Liver (tissue), 9 donors: ENCODE measurements around the gene ARL4A. TPM values are rescaled to one million over a fixed set of nuclear protein-coding genes. Genes with fewer than 3 reads are reported as not detected.

Source experiments
- DNase-seq: peaks from one replicate; pipeline ENCODE4 v3.0.0-alpha.2; 2017; ENCODE audit warnings: low spot score
- H3K27ac ChIP-seq, 2 donors: one replicate each; pipeline ENCODE4 v1.7.0; 2013; ENCODE audit warnings: inconsistent platforms in 2 of 2, low read length in 2 of 2, control low read depth in 1 of 2, low read depth in 1 of 2, mild to moderate bottlenecking in 1 of 2
- H3K27me3 ChIP-seq, 4 donors: one replicate each; pipeline versions ENCODE4 v1.6.1 to v1.7.0; 2013; ENCODE audit warnings: low read length in 3 of 4, inconsistent platforms in 1 of 4, mild to moderate bottlenecking in 1 of 4, moderate library complexity in 1 of 4; ENCODE audit not compliant: control insufficient read depth in 4 of 4, insufficient read depth in 4 of 4
- H3K36me3 ChIP-seq, 4 donors: one replicate each; pipeline versions ENCODE4 v1.6.1 to v1.7.0; 2013; ENCODE audit warnings: low read length in 3 of 4, mild to moderate bottlenecking in 3 of 4, low read depth in 1 of 4, moderate library complexity in 1 of 4; ENCODE audit not compliant: control insufficient read depth in 4 of 4, insufficient read depth in 3 of 4
- H3K4me1 ChIP-seq, 4 donors: one replicate each; pipeline versions ENCODE4 v1.6.1 to v1.7.0; 2013; ENCODE audit warnings: low read length in 3 of 4, mild to moderate bottlenecking in 3 of 4, moderate library complexity in 1 of 4; ENCODE audit not compliant: control insufficient read depth in 4 of 4, insufficient read depth in 4 of 4
- H3K4me3 ChIP-seq, 3 donors: one replicate each; pipeline versions ENCODE4 v1.6.1 to v1.7.0; 2013; ENCODE audit warnings: low read length in 3 of 3, control low read depth in 1 of 3, low read depth in 1 of 3, mild to moderate bottlenecking in 1 of 3
- H3K9ac ChIP-seq, 2 donors: one replicate each; pipeline ENCODE4 v1.7.0; 2013; ENCODE audit warnings: low read length in 2 of 2, mild to moderate bottlenecking in 2 of 2, moderate library complexity in 2 of 2, control low read depth in 1 of 2, low read depth in 1 of 2
- H3K9me3 ChIP-seq, 4 donors: one replicate each; pipeline versions ENCODE4 v1.6.1 to v1.7.0; 2013; ENCODE audit warnings: low read length in 3 of 4; ENCODE audit not compliant: control insufficient read depth in 4 of 4
- EGR1 ChIP-seq, 2 donors: IDR thresholded peaks; 2 replicates each; pipeline ENCODE4 v1.6.1; 2016 to 2018; ENCODE audit warnings: antibody characterized with exemption in 2 of 2, low read depth in 2 of 2
- FOXA1 ChIP-seq: IDR thresholded peaks from 2 replicates; pipeline ENCODE4 v1.6.1; 2016; ENCODE audit warnings: antibody characterized with exemption
- FOXA2 ChIP-seq: IDR thresholded peaks from 2 replicates; pipeline ENCODE4 v1.6.1; 2016; ENCODE audit warnings: antibody characterized with exemption
- GABPA ChIP-seq, 2 donors: IDR thresholded peaks in 1 of 2; conservative IDR thresholded peaks in 1 of 2; 2 replicates each; pipeline ENCODE4 v1.6.1; 2016; ENCODE audit warnings: antibody characterized with exemption in 2 of 2, mild to moderate bottlenecking in 1 of 2, moderate library complexity in 1 of 2
- HNF4A ChIP-seq, 2 donors: conservative IDR thresholded peaks; 2 replicates each; pipeline ENCODE4 v1.6.1; 2016; ENCODE audit warnings: antibody characterized with exemption in 2 of 2, mild to moderate bottlenecking in 2 of 2
- HNF4G ChIP-seq: IDR thresholded peaks from 2 replicates; pipeline ENCODE4 v1.6.1; 2016; ENCODE audit warnings: antibody characterized with exemption
- JUND ChIP-seq, 2 donors: IDR thresholded peaks; 2 replicates each; pipeline ENCODE4 v1.6.1; 2016; ENCODE audit warnings: antibody characterized with exemption in 2 of 2
- NR2F2 ChIP-seq: IDR thresholded peaks from 2 replicates; pipeline ENCODE4 v1.6.1; 2016; ENCODE audit warnings: antibody characterized with exemption
- RAD21 ChIP-seq, 2 donors: IDR thresholded peaks; 2 replicates each; pipeline ENCODE4 v1.6.1; 2016; ENCODE audit warnings: antibody characterized with exemption in 2 of 2, mild to moderate bottlenecking in 2 of 2
- RXRA ChIP-seq, 2 donors: IDR thresholded peaks; 2 replicates each; pipeline ENCODE4 v1.6.1; 2017 to 2018; ENCODE audit warnings: antibody characterized with exemption in 2 of 2, mild to moderate bottlenecking in 1 of 2
- SP1 ChIP-seq: IDR thresholded peaks from 2 replicates; pipeline ENCODE4 v1.6.1; 2018; ENCODE audit warnings: antibody characterized with exemption, mild to moderate bottlenecking
- TAF1 ChIP-seq: conservative IDR thresholded peaks from 2 replicates; pipeline ENCODE4 v1.6.1; 2016; ENCODE audit warnings: antibody characterized with exemption, mild to moderate bottlenecking
- YY1 ChIP-seq: IDR thresholded peaks from 2 replicates; pipeline ENCODE4 v1.6.1; 2016; ENCODE audit warnings: antibody characterized with exemption, mild to moderate bottlenecking
- WGBS: extraction: QIAGEN DNeasy Blood & Tissue Kit; methylation state at CpG from one replicate; pipeline ENCODE4 v1.1.7; 2013; 5-methylcytosine and 5-hydroxymethylcytosine counted together
- polyA plus RNA-seq, 2 donors: library from polyadenylated mRNA; stranded (reverse) in 1 of 2; unstranded in 1 of 2; fragments of 200-250 nt in 1 of 2; fragments of >200 nt in 1 of 2; fragmentation: Nextera tagmentation in 1 of 2; extraction: Ambion mirVana in 1 of 2; gene quantifications; one replicate each; pipeline versions ENCODE4 v1.2.1 to v1.2.3, GENCODE V29; 2013 to 2015
- total RNA-seq, 2 donors: library from RNA; depleted of rRNA; stranded (reverse); fragments of >200 nt; gene quantifications; one replicate each; pipeline ENCODE4 v1.2.3, GENCODE V29; 2014
- TF ChIP-seq, protein P1 (sequence below): IDR thresholded peaks from 2 replicates; pipeline ENCODE4 v1.6.1; 2016; ENCODE audit warnings: antibody characterized with exemption
- TF ChIP-seq, protein P2 (sequence below): IDR thresholded peaks from 2 replicates; pipeline ENCODE4 v1.6.1; 2016; ENCODE audit warnings: antibody characterized with exemption
- TF ChIP-seq, protein P3 (sequence below): fragments of 150-350 bp; IDR thresholded peaks from 2 replicates; pipeline ENCODE4 v1.5.1; 2017; ENCODE audit warnings: improper control_type of control experiment, low read depth, low read length; ENCODE audit not compliant: missing input control
- TF ChIP-seq, protein P4 (sequence below): IDR thresholded peaks from 2 replicates; pipeline ENCODE4 v1.6.1; 2016; ENCODE audit warnings: antibody characterized with exemption
- TF ChIP-seq, protein P5 (sequence below): IDR thresholded peaks from 2 replicates; pipeline ENCODE4 v1.6.1; 2016; ENCODE audit warnings: antibody characterized with exemption, mild to moderate bottlenecking
- donor health status: healthy.
- donor health status: healthy.
- donor health status: healthy.
- donor health status: healthy.
- donor health status: healthy.

ARL4A gene
- total and polyA plus RNA-seq, 4 donors: 7.5 to 77.3 (median 16.0) TPM

DNA sequence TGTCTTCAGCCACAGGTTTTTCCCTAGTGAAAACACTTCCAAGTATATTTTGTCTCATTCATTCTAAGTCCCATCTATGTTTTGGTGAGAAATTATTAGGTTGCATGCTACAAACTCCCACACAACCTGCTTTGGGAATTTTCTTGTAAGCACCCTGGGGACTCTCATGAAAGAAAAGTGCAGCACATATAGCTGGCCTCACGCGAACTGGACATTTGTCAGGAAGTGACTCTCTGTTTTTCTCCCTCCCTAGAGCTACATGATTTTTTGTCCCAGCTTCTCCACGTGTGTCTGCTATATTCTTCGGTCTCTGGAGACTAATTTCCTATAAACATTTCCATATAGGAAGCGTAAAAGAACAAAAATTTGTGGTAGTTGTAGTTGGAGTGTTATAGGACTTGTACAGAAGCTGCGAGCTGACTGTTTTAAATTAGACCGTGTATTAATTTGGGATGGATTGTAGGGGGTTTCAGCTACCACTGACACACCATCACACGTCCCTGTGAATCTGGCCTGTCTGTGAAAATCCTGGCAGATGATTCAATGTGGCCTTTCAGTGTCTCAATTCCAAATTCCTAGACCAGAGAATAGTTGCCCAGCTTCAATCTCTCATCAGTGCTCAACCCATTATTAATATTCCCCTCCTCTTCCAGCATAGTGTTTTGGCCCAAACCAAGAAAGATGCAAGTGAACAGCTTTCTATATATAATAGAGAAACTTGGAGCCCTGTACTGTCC lies 40.2 kb downstream of the ARL4A start:
- Histone ChIP-seq H3K36me3 (no peaks in the 10 kb centered on the region), H3K4me1 (peaks cover 0 to 3% (median under 1%) of the 10 kb centered on the region in 4 donors), H3K27me3 (no peaks in the 10 kb centered on the region), H3K9me3 (no peaks in the 10 kb centered on the region), H3K9ac (no peak overlapping the region), H3K4me3 (no peak overlapping the region), H3K27ac (no peak overlapping the region)
- TF ChIP-seq, protein P1, sequence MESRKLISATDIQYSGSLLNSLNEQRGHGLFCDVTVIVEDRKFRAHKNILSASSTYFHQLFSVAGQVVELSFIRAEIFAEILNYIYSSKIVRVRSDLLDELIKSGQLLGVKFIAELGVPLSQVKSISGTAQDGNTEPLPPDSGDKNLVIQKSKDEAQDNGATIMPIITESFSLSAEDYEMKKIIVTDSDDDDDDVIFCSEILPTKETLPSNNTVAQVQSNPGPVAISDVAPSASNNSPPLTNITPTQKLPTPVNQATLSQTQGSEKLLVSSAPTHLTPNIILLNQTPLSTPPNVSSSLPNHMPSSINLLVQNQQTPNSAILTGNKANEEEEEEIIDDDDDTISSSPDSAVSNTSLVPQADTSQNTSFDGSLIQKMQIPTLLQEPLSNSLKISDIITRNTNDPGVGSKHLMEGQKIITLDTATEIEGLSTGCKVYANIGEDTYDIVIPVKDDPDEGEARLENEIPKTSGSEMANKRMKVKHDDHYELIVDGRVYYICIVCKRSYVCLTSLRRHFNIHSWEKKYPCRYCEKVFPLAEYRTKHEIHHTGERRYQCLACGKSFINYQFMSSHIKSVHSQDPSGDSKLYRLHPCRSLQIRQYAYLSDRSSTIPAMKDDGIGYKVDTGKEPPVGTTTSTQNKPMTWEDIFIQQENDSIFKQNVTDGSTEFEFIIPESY: no peak
- TF ChIP-seq, protein P2, sequence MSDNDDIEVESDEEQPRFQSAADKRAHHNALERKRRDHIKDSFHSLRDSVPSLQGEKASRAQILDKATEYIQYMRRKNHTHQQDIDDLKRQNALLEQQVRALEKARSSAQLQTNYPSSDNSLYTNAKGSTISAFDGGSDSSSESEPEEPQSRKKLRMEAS: no peak
- TF ChIP-seq HNF4G (no peak), RXRA (IDR thresholded peaks at IDR 0.05) (no peak), NR2F2 (no peak), YY1 (no peak), TAF1 (no peak), SP1 (no peak), HNF4A (conservative IDR thresholded peaks at IDR 0.05) (no peak), FOXA1 (no peak), RAD21 (IDR thresholded peaks at IDR 0.05) (no peak), GABPA (IDR thresholded peaks at IDR 0.05 in 1 of 2, conservative IDR thresholded peaks at IDR 0.05 in 1 of 2) (no peak)
- TF ChIP-seq, protein P3, sequence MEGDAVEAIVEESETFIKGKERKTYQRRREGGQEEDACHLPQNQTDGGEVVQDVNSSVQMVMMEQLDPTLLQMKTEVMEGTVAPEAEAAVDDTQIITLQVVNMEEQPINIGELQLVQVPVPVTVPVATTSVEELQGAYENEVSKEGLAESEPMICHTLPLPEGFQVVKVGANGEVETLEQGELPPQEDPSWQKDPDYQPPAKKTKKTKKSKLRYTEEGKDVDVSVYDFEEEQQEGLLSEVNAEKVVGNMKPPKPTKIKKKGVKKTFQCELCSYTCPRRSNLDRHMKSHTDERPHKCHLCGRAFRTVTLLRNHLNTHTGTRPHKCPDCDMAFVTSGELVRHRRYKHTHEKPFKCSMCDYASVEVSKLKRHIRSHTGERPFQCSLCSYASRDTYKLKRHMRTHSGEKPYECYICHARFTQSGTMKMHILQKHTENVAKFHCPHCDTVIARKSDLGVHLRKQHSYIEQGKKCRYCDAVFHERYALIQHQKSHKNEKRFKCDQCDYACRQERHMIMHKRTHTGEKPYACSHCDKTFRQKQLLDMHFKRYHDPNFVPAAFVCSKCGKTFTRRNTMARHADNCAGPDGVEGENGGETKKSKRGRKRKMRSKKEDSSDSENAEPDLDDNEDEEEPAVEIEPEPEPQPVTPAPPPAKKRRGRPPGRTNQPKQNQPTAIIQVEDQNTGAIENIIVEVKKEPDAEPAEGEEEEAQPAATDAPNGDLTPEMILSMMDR: no peak
- TF ChIP-seq, protein P4, sequence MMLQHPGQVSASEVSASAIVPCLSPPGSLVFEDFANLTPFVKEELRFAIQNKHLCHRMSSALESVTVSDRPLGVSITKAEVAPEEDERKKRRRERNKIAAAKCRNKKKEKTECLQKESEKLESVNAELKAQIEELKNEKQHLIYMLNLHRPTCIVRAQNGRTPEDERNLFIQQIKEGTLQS: no peak
- no peak for DNase-seq
- WGBS: 90% methylated on average over 8 of the region's 8 CpGs

DNA sequence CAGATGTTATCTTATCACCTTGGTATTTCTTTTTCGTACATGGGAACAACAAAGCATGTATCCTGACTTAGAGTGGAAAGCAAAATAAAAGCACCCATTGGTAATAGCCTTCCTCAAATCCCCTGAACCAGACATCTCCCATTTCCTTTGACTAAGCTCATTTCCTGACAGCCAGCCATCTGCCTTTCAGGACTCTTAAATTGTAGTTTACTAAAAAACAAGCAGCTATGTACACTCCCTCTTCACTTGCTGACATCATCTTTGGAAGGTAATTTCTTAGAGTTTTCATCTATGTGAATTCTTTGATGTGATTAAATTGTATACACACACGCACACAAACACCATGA lies 40.7 kb downstream of the ARL4A start:
- DNase-seq: no peak

More for the DNA sequence above, 40.7 kb downstream of the ARL4A start:
- no peak overlapping the region for H3K4me3 ChIP-seq
- no peak overlapping the region for H3K9ac ChIP-seq
- no peaks in the 10 kb centered on the region for H3K9me3 ChIP-seq
- no peaks in the 10 kb centered on the region for H3K36me3 ChIP-seq
- no peaks in the 10 kb centered on the region for H3K27me3 ChIP-seq
- no peak overlapping the region for H3K27ac ChIP-seq
- H3K4me1 ChIP-seq: peaks cover 0 to 3% (median under 1%) of the 10 kb centered on the region in 4 donors
- 81% methylated on average over 2 of the region's 2 CpGs for WGBS
- TF ChIP-seq NR2F2 (no peak), JUND (IDR thresholded peaks at IDR 0.05) (no peak), SP1 (no peak), YY1 (no peak), HNF4G (no peak), GABPA (IDR thresholded peaks at IDR 0.05 in 1 of 2, conservative IDR thresholded peaks at IDR 0.05 in 1 of 2) (no peak), EGR1 (IDR thresholded peaks at IDR 0.05; ENCODE audit: low read depth in 2 of 2) (no peak), TAF1 (no peak), RXRA (IDR thresholded peaks at IDR 0.05) (no peak), FOXA2 (no peak), FOXA1 (no peak), HNF4A (conservative IDR thresholded peaks at IDR 0.05) (no peak)
- TF ChIP-seq, protein P2: no peak
- TF ChIP-seq, protein P4: no peak
- TF ChIP-seq, protein P3: no peak
- TF ChIP-seq, protein P5, sequence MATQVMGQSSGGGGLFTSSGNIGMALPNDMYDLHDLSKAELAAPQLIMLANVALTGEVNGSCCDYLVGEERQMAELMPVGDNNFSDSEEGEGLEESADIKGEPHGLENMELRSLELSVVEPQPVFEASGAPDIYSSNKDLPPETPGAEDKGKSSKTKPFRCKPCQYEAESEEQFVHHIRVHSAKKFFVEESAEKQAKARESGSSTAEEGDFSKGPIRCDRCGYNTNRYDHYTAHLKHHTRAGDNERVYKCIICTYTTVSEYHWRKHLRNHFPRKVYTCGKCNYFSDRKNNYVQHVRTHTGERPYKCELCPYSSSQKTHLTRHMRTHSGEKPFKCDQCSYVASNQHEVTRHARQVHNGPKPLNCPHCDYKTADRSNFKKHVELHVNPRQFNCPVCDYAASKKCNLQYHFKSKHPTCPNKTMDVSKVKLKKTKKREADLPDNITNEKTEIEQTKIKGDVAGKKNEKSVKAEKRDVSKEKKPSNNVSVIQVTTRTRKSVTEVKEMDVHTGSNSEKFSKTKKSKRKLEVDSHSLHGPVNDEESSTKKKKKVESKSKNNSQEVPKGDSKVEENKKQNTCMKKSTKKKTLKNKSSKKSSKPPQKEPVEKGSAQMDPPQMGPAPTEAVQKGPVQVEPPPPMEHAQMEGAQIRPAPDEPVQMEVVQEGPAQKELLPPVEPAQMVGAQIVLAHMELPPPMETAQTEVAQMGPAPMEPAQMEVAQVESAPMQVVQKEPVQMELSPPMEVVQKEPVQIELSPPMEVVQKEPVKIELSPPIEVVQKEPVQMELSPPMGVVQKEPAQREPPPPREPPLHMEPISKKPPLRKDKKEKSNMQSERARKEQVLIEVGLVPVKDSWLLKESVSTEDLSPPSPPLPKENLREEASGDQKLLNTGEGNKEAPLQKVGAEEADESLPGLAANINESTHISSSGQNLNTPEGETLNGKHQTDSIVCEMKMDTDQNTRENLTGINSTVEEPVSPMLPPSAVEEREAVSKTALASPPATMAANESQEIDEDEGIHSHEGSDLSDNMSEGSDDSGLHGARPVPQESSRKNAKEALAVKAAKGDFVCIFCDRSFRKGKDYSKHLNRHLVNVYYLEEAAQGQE: no peak
